Adipose tissue (tissue), 3 donors: ENCODE data around the gene SNRK. TPM values are rescaled to one million over a fixed set of nuclear protein-coding genes. Genes with fewer than 3 reads are reported as not detected.

Experiments
- H3K27ac ChIP-seq: one replicate; pipeline ENCODE4 v1.5.1; 2013; ENCODE audit warnings: low read depth, low read length
- WGBS, 3 donors: extraction: QIAGEN DNeasy Blood & Tissue Kit; methylation state at CpG; one replicate each; pipeline ENCODE4 v1.1.7; 2013; 5-methylcytosine and 5-hydroxymethylcytosine counted together
- polyA plus RNA-seq, 3 donors: library from polyadenylated mRNA; stranded (reverse); fragments of 200-250 nt; gene quantifications; one replicate each; pipeline ENCODE4 v1.2.3, GENCODE V29; 2013
- donor health status: healthy with polysubstance abuse.
- donor health status: Bipolar disorder and iron deficiency.
- donor health status: healthy.

Gene SNRK
- polyA plus RNA-seq, 3 donors, result 9.3 to 19.4 (median 16.2) TPM

DNA sequence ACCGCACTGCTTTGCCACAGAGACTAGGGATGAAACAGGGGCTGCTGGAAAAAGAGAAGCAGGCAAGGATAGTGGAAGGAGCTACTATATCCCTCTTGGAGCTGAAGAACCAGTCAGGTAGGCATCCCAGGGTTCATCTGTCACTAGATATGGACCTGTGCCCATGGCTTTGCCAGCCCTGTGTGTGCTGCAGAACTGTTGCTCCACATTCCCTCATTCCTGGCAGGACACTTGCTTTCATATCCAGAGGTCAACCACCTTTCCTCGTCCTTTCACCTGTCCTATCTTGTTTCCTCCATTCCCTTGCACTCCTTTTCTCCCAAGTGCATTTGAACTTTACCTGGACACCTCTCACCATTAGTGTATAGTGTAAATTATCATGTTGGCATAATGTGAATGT lies 12.0 kb downstream of the SNRK start:
- WGBS, 3 donors, result 51 to 77% (median 73%) methylated on average over 2 of the region's 2 CpGs
- no peak overlapping the region for H3K27ac ChIP-seq

DNA sequence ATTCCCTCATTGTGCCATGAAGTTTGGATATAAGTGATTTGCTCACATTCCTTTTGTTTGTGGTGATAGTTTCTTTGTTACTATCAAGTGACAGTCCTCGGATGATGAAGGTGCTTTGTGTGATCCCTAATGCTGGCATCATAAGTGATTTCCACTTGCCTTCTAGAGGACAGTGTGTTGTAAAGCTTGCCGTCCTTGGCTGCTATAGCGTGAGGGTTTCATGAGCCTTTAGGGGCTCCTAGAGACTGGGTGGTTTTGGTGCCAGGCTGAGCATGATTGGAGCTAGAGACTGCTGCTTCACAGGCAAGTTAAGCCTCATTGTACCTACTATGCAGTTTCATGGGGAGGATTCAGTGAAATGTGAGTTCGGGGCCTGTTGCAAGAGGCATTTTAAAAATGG lies 12.4 kb downstream of the SNRK start:
- WGBS, 3 donors, result 55 to 58% (median 58%) methylated on average over 4 of the region's 4 CpGs
- H3K27ac ChIP-seq, result no peak overlapping the region

DNA sequence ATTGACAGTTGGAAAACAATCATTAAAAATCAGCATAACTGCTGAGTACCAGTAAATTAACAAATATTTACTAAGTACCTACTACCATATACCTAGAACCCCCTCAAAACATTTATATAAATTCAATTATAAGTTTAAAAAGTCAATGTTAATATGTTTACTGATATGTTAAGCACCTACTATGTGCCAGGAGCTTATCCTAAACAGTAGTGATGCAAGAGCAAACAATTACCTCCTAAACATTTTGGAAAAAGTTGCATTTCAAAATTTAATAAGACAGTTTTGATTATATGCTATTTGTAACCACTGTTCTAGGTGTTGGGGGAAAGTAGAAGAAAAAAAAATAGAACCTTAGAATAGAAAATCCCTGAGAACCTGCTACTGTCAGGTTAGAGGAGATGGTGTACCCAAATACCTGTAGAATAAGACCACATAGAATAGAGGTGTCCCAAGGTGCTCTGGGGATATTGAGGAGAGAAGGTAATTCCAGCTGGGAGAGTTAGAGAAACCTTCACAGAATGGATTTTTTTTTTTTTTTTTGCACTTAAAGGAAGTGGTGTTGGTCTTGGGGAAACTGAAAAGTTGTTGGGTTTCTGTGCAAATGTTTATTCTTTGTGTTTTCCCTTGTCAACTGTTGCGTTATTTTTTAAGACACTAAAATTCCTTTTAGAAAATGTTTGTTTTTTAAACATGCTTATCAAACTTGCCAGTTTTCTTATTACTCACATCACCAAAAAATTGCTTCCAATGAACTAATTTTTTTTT lies 16.0 kb downstream of the SNRK start:
- WGBS, 3 donors, result 37 to 52% (median 39%) methylated on average over 1 of the region's 1 CpG
- no peak overlapping the region for H3K27ac ChIP-seq

DNA sequence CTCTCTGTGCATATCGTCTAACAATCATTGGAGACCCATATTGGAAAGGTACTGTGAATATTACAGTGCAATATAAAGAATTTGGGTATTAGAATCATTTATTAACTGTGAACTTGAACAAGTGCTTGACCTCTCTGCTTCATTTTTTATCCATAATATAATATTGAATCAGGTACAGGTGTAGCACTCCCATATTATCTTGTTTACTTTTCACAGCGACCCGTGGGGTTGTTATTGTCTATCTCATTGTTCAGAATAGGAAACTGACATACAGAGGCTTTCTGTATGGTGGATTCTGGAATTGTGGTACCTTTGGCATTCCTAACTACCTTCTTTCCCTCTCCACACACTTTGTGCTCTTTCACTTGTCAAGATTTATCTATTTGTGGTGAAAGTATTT lies 17.8 kb downstream of the SNRK start:
- WGBS, 3 donors, result 33 to 84% (median 68%) methylated on average over 3 of the region's 3 CpGs
- H3K27ac ChIP-seq, result no peak overlapping the region

DNA sequence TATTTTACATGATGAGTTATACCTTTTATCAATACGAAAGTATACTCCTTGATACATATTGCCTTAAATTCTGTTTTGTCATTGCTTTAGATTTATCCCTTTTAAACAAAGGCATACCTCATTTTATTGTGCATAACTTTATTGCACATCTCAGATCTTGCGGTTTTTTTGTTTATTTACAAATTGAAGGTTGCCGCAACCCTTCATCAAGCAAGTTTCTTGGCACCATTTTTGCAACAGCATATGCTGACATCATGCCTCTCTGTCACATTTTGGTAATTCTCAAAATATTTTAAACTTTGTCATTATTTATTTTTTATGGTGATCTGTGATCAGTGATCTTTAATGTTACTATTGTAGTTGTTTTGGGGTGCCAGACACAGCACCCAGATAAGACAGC lies 20.9 kb downstream of the SNRK start:
- no peak overlapping the region for H3K27ac ChIP-seq
- 73 to 92% (median 86%) methylated on average over 3 of the region's 3 CpGs for WGBS, 3 donors

DNA sequence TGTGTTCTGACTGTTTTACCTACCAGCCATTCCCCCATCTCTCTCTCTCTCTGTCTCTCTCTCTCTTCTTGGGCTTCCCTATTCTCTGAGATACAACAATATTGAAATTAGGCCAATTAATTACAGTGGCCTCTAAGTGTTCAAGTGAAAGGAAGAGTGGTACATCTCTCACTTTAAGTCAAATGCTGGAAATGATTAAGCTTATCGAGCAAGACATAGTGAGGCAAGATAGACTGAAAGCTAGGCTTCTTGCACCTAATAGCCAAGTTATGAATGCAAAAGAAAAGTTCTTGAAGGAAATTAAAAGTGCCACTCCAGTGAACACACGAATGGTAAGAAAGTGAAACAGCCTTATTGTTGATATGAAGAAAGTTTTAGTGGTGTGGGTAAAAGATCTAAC lies 21.3 kb downstream of the SNRK start:
- 68 to 78% (median 69%) methylated on average over 2 of the region's 2 CpGs for WGBS, 3 donors
- H3K27ac ChIP-seq, result no peak overlapping the region

DNA sequence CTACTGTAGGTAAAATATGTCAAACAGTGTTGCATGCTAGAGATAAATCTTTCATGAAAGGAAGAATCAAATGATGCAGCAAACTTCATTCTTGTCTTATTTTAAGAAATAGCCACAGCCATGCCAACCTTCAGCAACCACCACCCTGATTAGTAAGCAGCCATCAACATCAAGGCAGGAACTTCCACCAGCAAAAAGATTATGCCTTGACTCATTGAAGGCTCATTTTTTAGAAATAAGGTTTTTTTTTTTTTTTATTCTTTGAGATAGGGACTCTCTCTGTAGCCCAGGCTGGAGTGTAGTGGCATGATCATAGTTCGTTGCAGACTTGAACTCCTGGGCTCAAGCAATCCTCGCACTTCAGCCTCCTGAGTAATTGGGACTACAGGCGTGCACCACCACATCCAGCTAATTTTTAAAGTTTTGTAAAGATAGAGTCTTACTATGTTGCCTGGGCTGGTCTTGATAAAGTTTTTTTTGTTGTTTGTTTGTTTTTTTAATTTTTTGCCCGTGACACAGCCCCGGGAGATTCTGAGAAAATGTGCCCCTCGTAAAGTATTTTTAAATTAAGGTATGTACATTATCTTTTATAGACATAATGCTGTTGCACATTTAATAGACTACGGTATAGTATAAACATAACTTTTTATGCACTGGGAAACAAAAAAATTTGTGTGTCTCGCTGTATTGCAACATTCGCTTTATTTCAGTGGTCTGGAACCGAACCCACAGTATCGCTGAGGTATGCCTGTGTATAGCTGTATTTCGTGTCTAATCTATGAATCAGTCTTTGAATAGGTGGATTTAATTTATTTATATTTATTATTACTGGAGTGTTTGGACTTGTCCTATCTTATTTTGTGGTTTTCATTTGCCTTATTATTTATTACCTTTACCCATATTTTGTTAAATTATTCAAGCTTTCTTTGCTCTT lies 23.3 kb downstream of the SNRK start:
- 92 to 98% (median 97%) methylated on average over 12 of the region's 12 CpGs for WGBS, 3 donors
- H3K27ac ChIP-seq, result no peak overlapping the region

DNA sequence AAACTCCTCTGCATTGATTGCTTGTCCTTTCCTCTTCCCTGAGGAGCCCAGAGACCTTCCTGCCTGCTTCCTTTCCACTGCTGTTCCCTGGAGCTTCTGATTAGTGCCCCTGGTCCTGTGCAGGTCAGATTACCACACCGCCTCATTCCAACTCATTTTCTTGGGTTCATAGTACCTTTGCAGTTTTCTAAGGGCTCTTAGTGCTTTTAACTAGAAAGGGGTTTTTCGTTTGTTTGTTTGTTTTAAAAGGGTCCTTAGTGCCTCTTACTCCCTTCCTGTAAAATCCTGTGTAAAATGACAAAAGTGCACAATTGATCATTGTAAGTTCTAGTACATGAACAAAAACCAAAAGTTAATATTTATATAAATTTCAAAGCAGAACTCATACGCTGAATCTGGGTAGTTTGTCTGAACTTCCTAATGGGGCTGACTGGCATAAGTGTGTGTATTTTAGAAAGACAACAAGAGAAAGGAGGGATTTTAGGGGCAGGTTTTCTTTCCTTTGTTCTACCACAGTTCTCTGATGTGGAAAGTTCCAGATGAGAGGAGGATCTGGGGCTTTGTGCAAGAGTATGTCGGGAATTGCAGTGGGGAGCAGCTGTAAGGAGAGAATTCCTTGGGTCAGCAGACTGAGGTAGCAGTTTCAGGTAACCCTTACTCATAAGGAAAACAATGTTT lies 30.6 kb downstream of the SNRK start:
- WGBS, 3 donors, result 47 to 72% (median 64%) methylated on average over 4 of the region's 4 CpGs

DNA sequence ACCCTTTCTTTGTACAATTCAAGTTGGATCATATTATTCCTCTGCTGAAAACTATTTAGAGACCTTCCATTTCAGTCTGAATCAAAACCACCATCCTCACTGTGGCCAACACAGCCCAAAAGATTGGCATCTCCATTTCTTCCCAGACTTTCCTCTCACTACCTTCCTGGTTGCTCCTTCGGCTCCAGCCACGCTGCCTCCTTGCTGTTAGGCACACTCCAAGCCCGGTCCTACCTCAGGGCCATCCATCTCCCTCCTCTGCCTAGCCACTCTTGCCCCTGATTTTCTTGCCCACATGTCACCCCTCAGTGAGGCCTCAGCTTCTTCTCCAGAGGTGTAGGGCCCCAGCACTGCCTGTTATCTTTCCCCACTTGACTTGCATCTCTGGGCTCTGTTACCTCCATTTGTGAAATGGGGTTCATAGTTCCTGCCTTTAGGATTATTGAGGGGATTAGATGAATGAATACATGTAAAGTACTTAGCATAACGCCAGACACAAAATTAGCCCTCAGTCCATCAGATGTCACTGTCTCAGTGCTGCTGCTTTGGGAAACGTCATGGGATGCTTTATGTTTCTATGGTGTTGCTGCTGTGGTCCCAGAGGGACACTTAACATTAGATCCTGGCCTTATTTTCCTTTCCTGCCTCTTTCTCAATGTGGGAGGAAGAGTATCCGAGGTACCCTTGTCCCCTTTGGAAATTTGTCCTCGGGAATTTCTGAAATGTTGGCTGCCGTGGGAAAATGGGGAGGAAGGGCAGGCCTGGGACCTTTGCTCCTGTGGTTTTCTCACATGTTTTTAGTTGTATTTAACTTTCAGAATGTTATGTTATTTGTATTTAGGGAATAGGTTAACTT lies 31.3 kb downstream of the SNRK start:
- no peak overlapping the region for H3K27ac ChIP-seq
- 42 to 59% (median 56%) methylated on average over 8 of the region's 8 CpGs for WGBS, 3 donors

More for the DNA sequence above, 30.6 kb downstream of the SNRK start:
- no peak overlapping the region for H3K27ac ChIP-seq

DNA sequence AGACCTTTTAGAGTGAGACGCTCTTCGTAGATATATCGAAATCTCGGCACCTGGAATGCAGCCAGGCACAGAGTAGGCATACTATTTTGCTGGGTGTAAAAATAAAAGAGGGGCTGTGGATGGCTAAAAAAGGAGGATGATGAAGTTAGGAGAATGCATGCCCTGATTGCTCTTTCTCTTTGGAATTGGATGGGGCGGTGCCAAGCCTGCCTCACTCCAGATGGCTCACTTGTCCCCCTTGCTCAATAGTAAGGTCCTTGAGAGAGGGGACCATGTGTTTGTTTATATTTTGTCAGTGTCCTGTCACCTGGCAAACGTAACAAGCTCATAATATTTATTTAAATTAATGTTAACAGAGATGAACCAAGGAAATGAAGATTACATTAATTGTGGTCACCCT lies 33.0 kb downstream of the SNRK start:
- 77 to 82% (median 79%) methylated on average over 6 of the region's 6 CpGs for WGBS, 3 donors
- no peak overlapping the region for H3K27ac ChIP-seq

DNA sequence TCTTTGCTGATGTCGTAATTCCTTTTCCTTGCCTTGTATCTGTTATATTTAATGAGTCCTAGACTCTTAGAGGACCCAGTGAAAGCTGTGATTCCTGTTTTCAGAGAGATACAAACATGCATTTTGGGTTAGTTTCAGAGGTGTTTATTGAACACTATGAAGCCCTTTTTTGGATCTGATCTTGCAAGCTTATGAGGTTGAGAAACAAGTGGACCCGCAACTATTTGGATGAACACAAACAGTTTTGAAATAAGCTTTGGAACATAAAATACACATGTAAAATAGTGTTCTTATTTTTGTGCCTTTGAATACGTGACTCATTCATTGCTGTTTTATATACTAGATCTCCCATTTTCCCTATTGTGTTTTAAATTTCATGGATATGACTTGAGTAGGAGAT lies 33.5 kb downstream of the SNRK start:
- no peak overlapping the region for H3K27ac ChIP-seq
- 53 to 87% (median 61%) methylated on average over 3 of the region's 3 CpGs for WGBS, 3 donors

DNA sequence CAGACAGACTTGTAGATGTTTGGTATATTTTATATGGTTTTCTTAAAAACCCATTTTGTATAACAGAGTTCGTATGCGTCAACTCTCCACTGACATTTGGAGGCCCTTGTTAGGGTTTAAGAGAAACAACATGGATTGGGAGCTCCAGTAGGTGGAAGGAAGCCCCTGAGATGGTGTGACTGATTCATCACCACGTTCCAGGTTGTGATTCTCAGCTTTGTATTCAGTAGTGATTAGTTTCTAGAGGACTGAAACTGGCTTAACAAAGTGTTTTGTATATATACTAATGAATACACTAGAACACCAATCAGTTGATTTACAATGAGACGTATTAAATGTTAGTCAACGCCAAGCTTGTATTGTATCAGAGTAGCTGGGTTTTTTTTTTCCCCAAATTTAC lies 33.9 kb downstream of the SNRK start:
- no peak overlapping the region for H3K27ac ChIP-seq
- 87 to 92% (median 89%) methylated on average over 5 of the region's 5 CpGs for WGBS, 3 donors

DNA sequence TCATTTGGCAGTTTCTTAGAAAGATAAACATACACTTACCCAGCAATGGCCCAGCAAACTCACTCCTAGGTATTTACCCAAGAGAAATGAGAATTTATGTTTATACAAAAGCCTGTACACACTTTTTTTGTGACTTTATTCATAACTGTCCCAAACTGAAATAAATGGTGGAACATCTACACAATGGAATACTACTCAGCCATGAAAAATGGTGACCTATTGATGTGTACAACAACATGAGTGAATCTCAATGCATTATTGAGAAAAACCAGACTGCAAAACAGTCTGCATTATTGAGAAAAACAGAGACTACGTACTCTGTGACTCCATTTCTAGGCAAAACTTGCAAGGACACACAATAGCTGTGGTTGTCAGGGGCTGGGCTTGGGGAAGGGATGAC lies 37.2 kb downstream of the SNRK start:
- 89 to 100% (median 98%) methylated on average over 1 of the region's 1 CpG for WGBS, 3 donors

DNA sequence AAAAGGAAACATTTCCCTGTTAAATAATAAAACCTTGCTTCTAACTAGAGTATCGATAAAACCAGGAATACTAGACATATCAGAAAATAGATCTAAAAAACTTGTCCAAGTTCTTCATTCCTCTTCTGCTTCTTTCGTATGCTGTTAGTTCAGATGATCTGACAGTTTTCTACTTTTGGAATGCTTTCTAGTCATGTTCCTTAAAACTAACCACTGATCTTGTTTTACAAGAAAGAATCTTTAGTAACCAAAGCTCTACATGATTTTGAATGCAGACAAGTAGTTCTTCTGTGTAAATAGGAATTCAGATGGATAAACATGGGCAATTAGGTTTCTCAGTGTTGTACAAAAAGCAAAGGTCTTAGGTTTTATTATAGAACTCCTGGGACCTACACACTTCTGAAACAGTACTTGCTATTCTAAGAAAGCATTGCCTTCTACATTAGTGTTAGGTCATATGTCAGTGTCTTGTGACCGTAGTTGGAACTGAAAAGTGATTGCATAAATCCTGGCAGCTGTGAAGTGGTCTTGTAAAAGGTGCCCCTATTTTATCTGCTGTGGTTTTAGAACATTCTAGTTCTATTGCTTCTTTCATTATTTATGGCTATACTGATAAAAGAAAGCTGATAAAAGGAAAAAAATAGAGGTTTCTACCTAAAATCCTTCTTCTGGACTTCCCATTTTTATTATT lies 40.7 kb downstream of the SNRK start:
- 16 to 36% (median 29%) methylated on average over 3 of the region's 3 CpGs for WGBS, 3 donors
- H3K27ac ChIP-seq, result no peak overlapping the region

More for the DNA sequence above, 37.2 kb downstream of the SNRK start:
- no peak overlapping the region for H3K27ac ChIP-seq

DNA sequence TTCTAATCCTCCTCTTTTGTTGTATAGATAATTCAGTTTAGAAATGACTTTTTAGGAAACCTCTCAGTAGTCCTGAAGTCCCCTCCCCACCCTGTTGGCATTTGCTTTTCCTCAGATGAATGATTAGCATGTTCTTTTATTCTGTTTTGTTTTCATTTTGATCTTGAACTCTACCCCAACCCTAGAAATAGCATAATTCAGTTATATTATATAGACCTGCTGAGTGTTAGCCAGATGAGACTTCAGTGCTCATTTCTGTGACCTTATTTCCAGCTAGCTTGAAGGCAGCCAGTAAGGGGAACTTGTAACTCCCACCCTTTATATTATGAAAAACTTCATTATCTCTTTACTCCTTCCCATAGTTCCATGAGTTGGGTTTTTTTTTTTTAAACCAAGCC lies 41.2 kb downstream of the SNRK start:
- H3K27ac ChIP-seq, result no peak overlapping the region

DNA sequence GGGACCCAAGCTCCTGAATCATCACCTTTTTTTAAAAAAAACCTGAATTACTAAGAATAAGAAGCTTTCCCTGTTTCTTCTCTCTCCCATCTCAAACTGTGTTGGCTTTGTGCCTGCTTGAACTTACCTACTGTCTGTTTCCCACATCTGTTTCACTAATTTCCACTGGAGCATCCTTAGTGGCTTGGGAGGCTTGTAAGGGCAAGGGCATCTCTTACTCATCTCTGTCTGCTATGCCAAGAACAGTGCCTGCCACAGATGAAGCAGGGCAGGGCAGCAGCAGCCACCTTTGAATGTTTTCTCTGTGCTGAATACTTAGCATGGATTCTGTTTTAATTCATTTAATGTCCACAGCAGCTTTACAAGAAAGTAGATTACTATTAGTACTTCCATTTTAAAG lies 42.3 kb downstream of the SNRK start:
- no peak overlapping the region for H3K27ac ChIP-seq

DNA sequence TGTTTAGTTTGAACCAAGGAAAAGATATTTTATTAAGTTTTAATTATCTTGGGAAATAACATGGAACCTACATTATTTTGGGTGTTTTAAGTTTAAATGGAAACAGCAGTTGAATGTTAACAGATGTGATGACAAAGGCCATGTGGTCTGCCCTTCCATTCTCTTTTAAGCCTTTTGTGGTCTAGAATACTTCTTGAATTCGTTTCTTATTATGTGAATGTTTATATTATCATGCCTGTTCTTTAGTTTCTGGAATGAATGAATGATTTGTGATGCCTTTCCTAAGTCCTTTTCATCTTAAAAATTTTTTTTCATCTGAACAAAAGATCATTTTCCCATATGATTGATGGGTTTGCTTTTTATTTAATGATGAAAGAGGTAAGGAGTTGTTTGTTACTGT lies 44.6 kb downstream of the SNRK start:
- WGBS, 3 donors, result 33 to 63% (median 43%) methylated on average over 1 of the region's 1 CpG
- H3K27ac ChIP-seq, result no peak overlapping the region

DNA sequence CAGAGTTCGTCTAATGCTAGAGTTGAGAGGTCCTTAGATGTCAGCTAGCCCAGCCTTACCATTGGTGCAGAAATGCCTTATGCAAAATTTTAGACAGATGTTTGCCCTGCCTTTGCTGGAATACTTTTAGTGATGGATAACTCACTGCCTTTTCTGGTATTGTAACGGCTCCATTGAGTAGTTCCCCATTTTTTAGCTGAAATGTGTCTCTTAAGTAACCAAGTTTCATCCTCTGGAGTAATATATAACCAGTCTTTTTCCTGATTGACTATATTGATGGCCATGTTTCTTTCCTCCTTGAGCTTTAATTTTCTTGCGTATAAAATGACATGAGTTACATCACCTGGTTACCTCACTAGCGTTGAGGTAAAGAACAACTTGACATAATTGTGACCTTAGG lies 45.0 kb downstream of the SNRK start:
- 56 to 92% (median 61%) methylated on average over 4 of the region's 4 CpGs for WGBS, 3 donors

More for the DNA sequence above, 45.0 kb downstream of the SNRK start:
- H3K27ac ChIP-seq, result no peak overlapping the region
